Heart right ventricle (tissue), 16 donors: ENCODE data around the gene TTC9B. TPM values are rescaled to one million over a fixed set of nuclear protein-coding genes. Genes with fewer than 3 reads are reported as not detected.

Experiments used
- ATAC-seq, 8 donors: fragments of 200-7000 bp; cut with Tn5 transposase; one replicate each; pipeline ENCODE4 v1.9.1; 2020; ENCODE audit warnings: mild to moderate bottlenecking in 8 of 8, moderate library complexity in 8 of 8, moderate number of reproducible peaks in 1 of 8
- DNase-seq, 2 donors: peaks; one replicate each; pipeline ENCODE4 v3.0.0-alpha.2; 2020
- H3K27ac ChIP-seq, 10 donors: fragments of 200-600 bp; sonication (generic) in 2 of 10; one replicate each; pipeline versions ENCODE4 v1.5.0 to v1.8.0; 2020 to 2022; ENCODE audit warnings: mild to moderate bottlenecking in 3 of 10
- H3K27me3 ChIP-seq, 7 donors: fragments of 200-600 bp; one replicate each; pipeline ENCODE4 v1.8.0; 2021 to 2022; ENCODE audit warnings: mild to moderate bottlenecking in 2 of 7
- H3K36me3 ChIP-seq, 9 donors: fragments of 200-600 bp; sonication (generic) in 1 of 9; one replicate each; pipeline versions ENCODE4 v1.5.0 to v1.8.0; 2020 to 2022; ENCODE audit warnings: mild to moderate bottlenecking in 2 of 9
- H3K4me1 ChIP-seq, 9 donors: fragments of 200-600 bp; sonication (generic) in 1 of 9; one replicate each; pipeline versions ENCODE4 v1.5.0 to v1.8.0; 2020 to 2022; ENCODE audit warnings: mild to moderate bottlenecking in 4 of 9
- H3K4me3 ChIP-seq, 10 donors: fragments of 200-600 bp; sonication (generic) in 2 of 10; one replicate each; pipeline versions ENCODE4 v1.5.0 to v1.8.0; 2020 to 2022; ENCODE audit warnings: mild to moderate bottlenecking in 7 of 10, moderate library complexity in 2 of 10
- H3K9me3 ChIP-seq, 11 donors: fragments of 200-600 bp in 10 of 11; sonication (generic) in 2 of 11; one replicate each; pipeline versions ENCODE4 v1.5.0 to v1.8.0; 2013 to 2022; ENCODE audit warnings: mild to moderate bottlenecking in 2 of 11, control low read depth in 1 of 11, moderate library complexity in 1 of 11
- CTCF ChIP-seq, 9 donors: fragments of 200-600 bp; sonication (generic) in 2 of 9; IDR thresholded peaks; one replicate each; pipeline versions ENCODE4 v1.5.0 to v1.8.0; 2021 to 2022; ENCODE audit warnings: antibody characterized with exemption in 9 of 9, mild to moderate bottlenecking in 5 of 9, moderate library complexity in 1 of 9
- WGBS, 2 donors: extraction: QIAGEN DNeasy Blood & Tissue Kit; methylation state at CpG; one replicate each; pipeline ENCODE4 v1.1.7; 2013; ENCODE audit warnings: inconsistent platforms in 1 of 2; 5-methylcytosine and 5-hydroxymethylcytosine counted together
- intact Hi-C, 10 donors: fragments of 100-400 bp; cut with DNase I; formaldehyde crosslinking; loops; one replicate each; pipeline versions ENCODE4 v1.11.1 to v1.14.2; 2022
- polyA plus RNA-seq, 2 donors: library from polyadenylated mRNA; stranded (reverse); fragments of 200-250 nt; gene quantifications; one replicate each; pipeline ENCODE4 v1.2.3, GENCODE V29; 2013
- total RNA-seq, 10 donors: library from RNA; stranded (reverse); fragmentation: NEBNext Ultra II Directional in 3 of 10; extraction: Animal tissue kit (Norgen Biotek cat#: 25700) in 3 of 10; gene quantifications; one replicate each; pipeline versions ENCODE4 v1.2.1 to v1.2.4, GENCODE V29; 2021 to 2023
- donor health status: Arrhythmogenic right ventricular cardiomyopathy.
- donor health status: ischemic (EF 13 %, LVEDD 7.1; RV severe dilation, severe dysfunction).
- donor health status: healthy with polysubstance abuse.
- donor health status: DM: no; HTN: yes; CAD: no.
- donor health status: DM: no; HTN: no; CAD: no.
- donor health status: ischemic (EF 25% LVEDD 6.9; RV normal size, moderate dysfunction).
- donor health status: ischemic (EF 25% LVEDD 5.7; RV mildly dilated, moderate dysfunction).
- donor health status: healthy.
- donor health status: DM: yes; HTN: yes; CAD: no.
- donor health status: Ischemic cardiomyopathy.
- donor health status: ischemic (EF 35%, LVEDD 5.7; RV mildly dilated, moderate dysfunction).
- donor health status: nonischemic (EF 11% LVEDD 7.7; RV severe dilation, severe dysfunction).
- donor health status: DM: yes; HTN: yes; CAD: no.
- donor health status: PGD.
- donor health status: ischemic (EF 29% LVEDD 5.4; RV normal size, mild dysfunction).
- donor health status: nonischemic (EF 23%, LVEDD 6.1; RV moderate dilation, normal function).

The TTC9B gene
- total and polyA plus RNA-seq, 12 donors, result not detected

GRCh38 chr19:40217027-40217810 is 965 bp downstream of the TTC9B start:
- peak in 6 of 9 donors; percentile 12 to 39 (median 26) for TF ChIP-seq CTCF (IDR thresholded peaks at IDR 0.05)
- Histone ChIP-seq H3K4me3 (peak overlapping the region in 1 of 10 donors; percentile 3), H3K9me3 (no peaks in the 10 kb centered on the region), H3K27me3 (peaks cover 9 to 59% (median 41%) of the 10 kb centered on the region in 7 donors), H3K36me3 (peaks cover 0 to 9% (median 0%) of the 10 kb centered on the region in 9 donors), H3K4me1 (peaks cover 0 to 9% (median 0%) of the 10 kb centered on the region in 9 donors), H3K27ac (no peak overlapping the region)
- 9 to 10% methylated on average over 54 of the region's 54 CpGs for WGBS, 2 donors
- ATAC-seq, result no peak
- intact Hi-C loops, result loop anchor here in 1 of 10 donors (5.0 kb wide), 1 partner anchor 75 kb away; no protein-coding TSS in a partner anchor
- DNase-seq, result no peak

GRCh38 chr19:40216777-40217026 is 1.5 kb downstream of the TTC9B start:
- intact Hi-C loops, result loop anchor here in 1 of 10 donors (5.0 kb wide), 1 partner anchor 74 kb away; no protein-coding TSS in a partner anchor
- H3K4me1 ChIP-seq, result peaks cover 0 to 9% (median 0%) of the 10 kb centered on the region in 9 donors
- DNase-seq (no peak), ATAC-seq (no peak)
- peaks cover 9 to 58% (median 41%) of the 10 kb centered on the region in 7 donors for H3K27me3 ChIP-seq
- TF ChIP-seq CTCF (IDR thresholded peaks at IDR 0.05), result no peak
- no peak overlapping the region for H3K27ac ChIP-seq
- 29 to 33% methylated on average over 9 of the region's 9 CpGs for WGBS, 2 donors
- H3K4me3 ChIP-seq, result no peak overlapping the region
- H3K36me3 ChIP-seq, result peaks cover 0 to 14% (median 0%) of the 10 kb centered on the region in 9 donors
- H3K9me3 ChIP-seq, result no peaks in the 10 kb centered on the region

- Histone ChIP-seq H3K36me3 (peaks cover 0 to 19% (median 0%) of the 10 kb centered on the region in 9 donors), H3K9me3 (no peaks in the 10 kb centered on the region), H3K4me3 (no peak overlapping the region), H3K4me1 (peaks cover 0 to 9% (median 0%) of the 10 kb centered on the region in 9 donors), H3K27ac (no peak overlapping the region), H3K27me3 (peaks cover 9 to 55% (median 41%) of the 10 kb centered on the region in 7 donors)
- WGBS, 2 donors, result 47 to 54% methylated on average over 23 of the region's 23 CpGs
- intact Hi-C loops, result loop anchor here in 1 of 10 donors (5.0 kb wide), 1 partner anchor 74 kb away; no protein-coding TSS in a partner anchor
- ATAC-seq, result no peak
- no peak for DNase-seq
- TF ChIP-seq CTCF (IDR thresholded peaks at IDR 0.05), result no peak
Observed at GRCh38 chr19:40216013-40216776, 2.0 kb downstream of the TTC9B start.

GRCh38 chr19:40214936-40215335 is 3.2 kb downstream of the TTC9B start:
- Histone ChIP-seq H3K4me1 (peaks cover 0 to 7% (median 0%) of the 10 kb centered on the region in 9 donors), H3K9me3 (no peaks in the 10 kb centered on the region), H3K36me3 (peaks cover 0 to 32% (median 12%) of the 10 kb centered on the region in 9 donors), H3K27me3 (peaks cover 9 to 43% (median 38%) of the 10 kb centered on the region in 7 donors), H3K27ac (no peak overlapping the region), H3K4me3 (no peak overlapping the region)
- DNase-seq (no peak), ATAC-seq (peak in 1 of 8 donors; percentile 29)
- WGBS, 2 donors, result 92 to 95% methylated on average over 22 of the region's 22 CpGs
- no peak for TF ChIP-seq CTCF (IDR thresholded peaks at IDR 0.05)
- intact Hi-C loops, result loop anchor here in 1 of 10 donors (5.0 kb wide), 1 partner anchor 73 kb away; no protein-coding TSS in a partner anchor
